Ovary (tissue), 3 donors: ENCODE data around the gene IFT57.

Experiments used
- CTCF ChIP-seq, 3 donors: fragments of 450-650 bp in 2 of 3; fragments of 200-600 bp in 1 of 3; IDR thresholded peaks; one replicate each; pipeline versions ENCODE4 v1.5.1 to v1.8.0; 2016 to 2022; ENCODE audit warnings: antibody characterized with exemption in 3 of 3, mild to moderate bottlenecking in 1 of 3
- EP300 ChIP-seq: sonication (generic); formaldehyde crosslinking; IDR thresholded peaks from one replicate; pipeline ENCODE4 v1.6.1; 2017; ENCODE audit warnings: antibody characterized with exemption
- donor health status: DM: no; HTN: no; CAD: no.

- no peak for TF ChIP-seq CTCF (IDR thresholded peaks at IDR 0.05)
- TF ChIP-seq EP300, result no peak
Measured at GRCh38 chr3:108126348-108126747, 95.9 kb downstream of the IFT57 start.
